GF-D8 (cell line): Measurements from ENCODE around the gene PCAT6.

Experiments
- DNase-seq: peaks from one replicate; lab custom pipeline; 2025; lab: John Stamatoyannopoulos, UW

The PCAT6 gene

GRCh38 chr1:202850593-202851362, 40.0 kb downstream of the PCAT6 start:
- DNase-seq: no peak

GRCh38 chr1:202852163-202852904, 41.6 kb downstream of the PCAT6 start:
- DNase-seq: peak; percentile 36

- no peak for DNase-seq
Measured at GRCh38 chr1:202854787-202855186, 44.0 kb downstream of the PCAT6 start.

GRCh38 chr1:202856014-202856413, 45.3 kb downstream of the PCAT6 start:
- no peak for DNase-seq

GRCh38 chr1:202857136-202857610, 46.4 kb downstream of the PCAT6 start:
- no peak for DNase-seq

GRCh38 chr1:202858331-202858730, 47.6 kb downstream of the PCAT6 start:
- DNase-seq: peak; percentile 61

GRCh38 chr1:202858789-202859414, 48.1 kb downstream of the PCAT6 start:
- DNase-seq: no peak

- no peak for DNase-seq
Measured at GRCh38 chr1:202860744-202861419, 50.1 kb downstream of the PCAT6 start.
